Measurements from ENCODE around the gene LDLRAD3. TPM values are rescaled to one million over a fixed set of nuclear protein-coding genes. Genes with fewer than 3 reads are reported as not detected.
A peak's percentile ranks its signal among the peaks of the same experiment; 100 is the strongest.

Gene LDLRAD3
- total RNA-seq, 1 experiment from 2014 or later: 19.0 TPM

GRCh38 chr11:36233204-36233603, 289.3 kb downstream of the LDLRAD3 start:
- no peak for ATAC-seq

More at GRCh38 chr11:36233204-36233603, 289.3 kb downstream of the LDLRAD3 start:
- Histone ChIP-seq H3K36me3 (ENCODE audit: control insufficient read depth in 1 of 2, insufficient read depth in 2 of 2, low read length in 2 of 2) (no peaks in the 10 kb centered on the region), H3K4me1 (ENCODE audit: control insufficient read depth in 1 of 2, insufficient read depth in 2 of 2, low read length in 2 of 2) (peaks cover 51% of the 10 kb centered on the region in 2 experiments), H3K9me3 (ENCODE audit: control insufficient read depth in 1 of 2, insufficient read depth in 1 of 2, low read depth in 1 of 2, low read length in 2 of 2) (no peaks in the 10 kb centered on the region), H3K79me2 (ENCODE audit: insufficient read depth, low read length) (no peaks in the 10 kb centered on the region), H3K9ac (ENCODE audit: low read length) (no peak overlapping the region), H2AFZ (ENCODE audit: low read depth, low read length, poor library complexity, severe bottlenecking) (no peak overlapping the region), H3K27me3 (ENCODE audit: insufficient read depth, low read length) (no peaks in the 10 kb centered on the region), H3K4me2 (ENCODE audit: low read length) (no peak overlapping the region), H3K4me3 (replicated peaks in 1 of 2; ENCODE audit: low read depth in 1 of 2, low read length in 2 of 2) (no peak overlapping the region), H3K9me2 (ENCODE audit: insufficient read depth) (no peaks in the 10 kb centered on the region; the same call in 1 of the 2 replicates), H3K27ac (ENCODE audit: low read depth, low read length) (peak overlapping the region; percentile 35; the same call in 1 of the 2 replicates), H4K20me1 (ENCODE audit: insufficient read depth) (no peaks in the 10 kb centered on the region)
- no peak for DNase-seq (ENCODE audit: low read depth, low spot score)
- ChIA-PET CTCF (no interaction called here), POLR2A (interaction anchor here (0.7 kb wide), 1 partner anchor 1197 kb away, joined by 3 read pairs; no protein-coding TSS in a partner anchor), RAD21 (ENCODE audit: low non-redundant PET in 1 of 2, low total read pairs in 2 of 2, uncharacterized antibody in 2 of 2, unreplicated experiment in 2 of 2) (interaction anchor here in 1 of 2 experiments (1.4 kb wide), 1 partner anchor 33 kb away, joined by 3 read pairs; no protein-coding TSS in a partner anchor)
- no TSS peak for BruUV-seq (replicated peaks)
- TF ChIP-seq TCF7L2 (IDR thresholded peaks at IDR 0.05; ENCODE audit: borderline replicate concordance, extremely low read depth, insufficient read depth, insufficient read length) (no peak), CTCF (IDR thresholded peaks at IDR 0.05 in 2 of 3, conservative IDR thresholded peaks at IDR 0.05 in 1 of 3; ENCODE audit: borderline replicate concordance in 1 of 3, insufficient read depth in 1 of 3, low read depth in 2 of 3, low read length in 2 of 3) (no peak), EZH2phosphoT487 (IDR thresholded peaks at IDR 0.05; ENCODE audit: borderline replicate concordance) (no peak), FOSL1 (IDR thresholded peaks at IDR 0.05; ENCODE audit: low read depth) (no peak), CEBPB (IDR thresholded peaks at IDR 0.05; ENCODE audit: low read depth) (no peak), YY1 (IDR thresholded peaks at IDR 0.05; ENCODE audit: extremely low read depth, insufficient replicate concordance, low read depth, low read length) (no peak), POLR2A (IDR thresholded peaks at IDR 0.05; ENCODE audit: borderline replicate concordance, extremely low read depth, insufficient read depth, insufficient read length) (no peak), SRF (IDR thresholded peaks at IDR 0.05; ENCODE audit: low read depth) (no peak), EGR1 (IDR thresholded peaks at IDR 0.05; ENCODE audit: low read depth) (no peak), ATF3 (IDR thresholded peaks at IDR 0.05) (no peak), SIN3A (IDR thresholded peaks at IDR 0.05; ENCODE audit: low read depth) (no peak), ELF1 (IDR thresholded peaks at IDR 0.05; ENCODE audit: borderline replicate concordance, low read depth) (no peak), MAX (IDR thresholded peaks at IDR 0.05) (no peak), RAD21 (IDR thresholded peaks at IDR 0.05; ENCODE audit: low read depth) (no peak), SP1 (IDR thresholded peaks at IDR 0.05; ENCODE audit: low read depth) (no peak)
- intact Hi-C loops (cut with micrococcal nuclease): no loop called here
